Colonic mucosa (tissue), 4 donors: ENCODE results near the gene ZEB1. TPM values are rescaled to one million over a fixed set of nuclear protein-coding genes. Genes with fewer than 3 reads are reported as not detected.

Experiments used
- DNase-seq: peaks from one replicate; pipeline ENCODE4 v3.0.0-alpha.2; 2020
- H3K27ac ChIP-seq: fragments of 200-600 bp; one replicate; pipeline ENCODE4 v1.8.0; 2021
- H3K27me3 ChIP-seq: fragments of 200-600 bp; one replicate; pipeline ENCODE4 v1.8.0; 2021
- H3K36me3 ChIP-seq: fragments of 200-600 bp; one replicate; pipeline ENCODE4 v1.8.0; 2021
- H3K4me1 ChIP-seq: fragments of 200-600 bp; one replicate; pipeline ENCODE4 v1.8.0; 2021; ENCODE audit warnings: mild to moderate bottlenecking
- H3K4me3 ChIP-seq: fragments of 200-600 bp; one replicate; pipeline ENCODE4 v1.8.0; 2021
- H3K9ac ChIP-seq, 2 donors: one replicate each; pipeline ENCODE4 v1.7.0; 2013; ENCODE audit warnings: control low read depth in 2 of 2, low read depth in 2 of 2, low read length in 2 of 2
- H3K9me3 ChIP-seq: fragments of 200-600 bp; one replicate; pipeline ENCODE4 v1.8.0; 2021
- intact Hi-C: fragments of 100-400 bp; cut with DNase I; formaldehyde crosslinking; loops from one replicate; pipeline ENCODE4 v1.14.1; 2022
- total RNA-seq, 2 donors: library from RNA; stranded (reverse); fragmentation: NEBNext Ultra II Directional in 1 of 2; extraction: Animal tissue kit (Norgen Biotek cat#: 25700) in 1 of 2; gene quantifications; one replicate each; pipeline ENCODE4 v1.2.1, GENCODE V29; 2021
- TF ChIP-seq, protein P1 (sequence below): fragments of 200-600 bp; IDR thresholded peaks from one replicate; pipeline ENCODE4 v1.8.0; 2022; ENCODE audit warnings: antibody characterized with exemption, mild to moderate bottlenecking
- donor health status: healthy.
- donor health status: DM: no; HTN: no; CAD: no.
- donor health status: DM: no; HTN: no; CAD: no.

The ZEB1 gene
- total RNA-seq, 2 donors from 2014 or later: 6.1 to 32.3 TPM

DNA sequence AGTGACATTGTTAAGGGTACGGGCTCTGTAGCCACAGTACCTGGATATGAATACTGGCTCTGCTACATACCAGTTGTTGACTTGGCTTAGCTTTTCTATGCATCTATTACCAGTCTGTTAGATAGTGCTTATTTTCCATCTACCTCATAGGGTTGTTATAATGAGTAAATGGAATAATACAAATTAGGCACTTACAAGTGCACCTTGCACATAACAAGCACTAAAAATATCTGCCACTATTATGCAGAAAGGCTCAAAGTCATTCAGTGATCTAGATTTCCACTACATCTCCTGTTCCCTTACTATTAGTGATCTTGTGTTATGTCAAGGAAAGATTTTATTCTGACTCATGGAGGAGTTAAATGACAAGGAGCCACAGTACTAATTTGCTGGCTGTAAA is 27.9 kb upstream of the ZEB1 start:
- Histone ChIP-seq H3K36me3 (no peaks in the 10 kb centered on the region), H3K4me1 (no peaks in the 10 kb centered on the region), H3K9ac (no peak overlapping the region), H3K27me3 (no peaks in the 10 kb centered on the region), H3K27ac (no peak overlapping the region), H3K9me3 (no peaks in the 10 kb centered on the region), H3K4me3 (no peak overlapping the region)
- intact Hi-C loops: no loop called here
- TF ChIP-seq, protein P1, sequence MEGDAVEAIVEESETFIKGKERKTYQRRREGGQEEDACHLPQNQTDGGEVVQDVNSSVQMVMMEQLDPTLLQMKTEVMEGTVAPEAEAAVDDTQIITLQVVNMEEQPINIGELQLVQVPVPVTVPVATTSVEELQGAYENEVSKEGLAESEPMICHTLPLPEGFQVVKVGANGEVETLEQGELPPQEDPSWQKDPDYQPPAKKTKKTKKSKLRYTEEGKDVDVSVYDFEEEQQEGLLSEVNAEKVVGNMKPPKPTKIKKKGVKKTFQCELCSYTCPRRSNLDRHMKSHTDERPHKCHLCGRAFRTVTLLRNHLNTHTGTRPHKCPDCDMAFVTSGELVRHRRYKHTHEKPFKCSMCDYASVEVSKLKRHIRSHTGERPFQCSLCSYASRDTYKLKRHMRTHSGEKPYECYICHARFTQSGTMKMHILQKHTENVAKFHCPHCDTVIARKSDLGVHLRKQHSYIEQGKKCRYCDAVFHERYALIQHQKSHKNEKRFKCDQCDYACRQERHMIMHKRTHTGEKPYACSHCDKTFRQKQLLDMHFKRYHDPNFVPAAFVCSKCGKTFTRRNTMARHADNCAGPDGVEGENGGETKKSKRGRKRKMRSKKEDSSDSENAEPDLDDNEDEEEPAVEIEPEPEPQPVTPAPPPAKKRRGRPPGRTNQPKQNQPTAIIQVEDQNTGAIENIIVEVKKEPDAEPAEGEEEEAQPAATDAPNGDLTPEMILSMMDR: no peak
- no peak for DNase-seq

DNA sequence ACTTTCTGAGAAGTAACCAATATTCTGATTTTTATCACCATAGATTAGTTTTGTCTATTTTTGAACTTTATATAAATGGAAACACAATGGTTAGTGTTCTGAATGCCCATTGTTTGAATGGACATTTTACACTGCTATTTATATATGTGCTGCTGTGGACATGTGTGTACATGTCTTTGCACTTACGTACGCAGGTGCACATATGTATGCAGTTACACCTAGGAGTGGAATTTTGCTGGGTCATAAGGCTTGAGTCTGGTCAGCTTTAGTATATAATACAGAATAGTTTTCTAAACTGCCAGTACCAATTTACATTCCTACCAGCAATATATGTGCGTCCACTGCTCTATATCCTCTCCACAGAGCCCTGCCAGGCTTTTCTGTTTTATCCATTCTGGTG is 24.5 kb upstream of the ZEB1 start:
- no peak overlapping the region for H3K27ac ChIP-seq
- H3K9me3 ChIP-seq: no peaks in the 10 kb centered on the region
- no peak for DNase-seq
- H3K4me1 ChIP-seq: no peaks in the 10 kb centered on the region
- no peak overlapping the region for H3K4me3 ChIP-seq
- intact Hi-C loops: no loop called here
- TF ChIP-seq, protein P1: no peak
- H3K9ac ChIP-seq: no peak overlapping the region
- H3K36me3 ChIP-seq: no peaks in the 10 kb centered on the region
- H3K27me3 ChIP-seq: no peaks in the 10 kb centered on the region

DNA sequence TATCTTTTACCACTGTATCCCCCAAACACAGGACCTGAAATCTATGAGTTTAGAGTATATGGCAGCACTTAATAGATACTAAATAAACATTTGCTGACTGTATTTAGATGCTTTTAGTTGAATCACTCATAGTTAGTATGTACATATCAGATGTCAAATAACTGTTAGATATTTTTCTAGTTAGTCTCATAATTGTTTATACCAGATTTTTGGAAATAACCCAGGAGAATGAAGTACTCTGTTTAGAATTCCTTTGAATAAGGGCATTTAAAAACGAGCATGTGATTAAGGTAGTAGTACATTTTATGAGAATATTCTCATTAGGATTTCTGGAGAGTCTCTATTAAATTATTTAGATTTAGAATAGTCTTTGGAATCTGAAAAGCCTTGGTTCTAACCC is 22.3 kb upstream of the ZEB1 start:
- DNase-seq: no peak
- TF ChIP-seq, protein P1: no peak
- Histone ChIP-seq H3K27ac (no peak overlapping the region), H3K4me3 (no peak overlapping the region), H3K9me3 (no peaks in the 10 kb centered on the region), H3K36me3 (no peaks in the 10 kb centered on the region), H3K9ac (no peak overlapping the region), H3K27me3 (no peaks in the 10 kb centered on the region), H3K4me1 (no peaks in the 10 kb centered on the region)
- intact Hi-C loops: no loop called here

- no peak overlapping the region for H3K4me3 ChIP-seq
- no peaks in the 10 kb centered on the region for H3K9me3 ChIP-seq
- no peaks in the 10 kb centered on the region for H3K27me3 ChIP-seq
- TF ChIP-seq, protein P1: no peak
- H3K27ac ChIP-seq: no peak overlapping the region
- H3K4me1 ChIP-seq: no peaks in the 10 kb centered on the region
- no peak overlapping the region for H3K9ac ChIP-seq
- intact Hi-C loops: no loop called here
- no peak for DNase-seq
- H3K36me3 ChIP-seq: no peaks in the 10 kb centered on the region
These were observed 19.9 kb upstream of the ZEB1 start for GRCh38 chr10:31299119-31299518.

- TF ChIP-seq, protein P1: no peak
- no peaks in the 10 kb centered on the region for H3K36me3 ChIP-seq
- intact Hi-C loops: no loop called here
- H3K27me3 ChIP-seq: no peaks in the 10 kb centered on the region
- no peak overlapping the region for H3K27ac ChIP-seq
- DNase-seq: no peak
- no peak overlapping the region for H3K4me3 ChIP-seq
- H3K9me3 ChIP-seq: no peaks in the 10 kb centered on the region
- H3K9ac ChIP-seq: no peak overlapping the region
- H3K4me1 ChIP-seq: no peaks in the 10 kb centered on the region
These were observed 15.8 kb upstream of the ZEB1 start for GRCh38 chr10:31303212-31303611.
